Stimulated activated naive CD8-positive, alpha-beta T cell treated with anti-CD3 and anti-CD28 coated beads, Interleukin-15, Interleukin-2, amounts not matched to agents 100 U/mL and 50 U/mL, for 24 hours (primary cell): ENCODE data around the gene ERP44.

Experiments
- ATAC-seq: fragments of 150-1000 bp; cut with Tn5 transposase; one replicate; pipeline ENCODE4 v1.10.0; 2021
- DNase-seq: peaks from one replicate; pipeline ENCODE4 v3.0.0; 2021

The ERP44 gene

GRCh38 chr9:99936947-99937587 is 161.7 kb downstream of the ERP44 start:
- ATAC-seq: no peak
- DNase-seq: no peak

- no peak for DNase-seq
- no peak for ATAC-seq
Observed at GRCh38 chr9:99931155-99931840, 167.5 kb downstream of the ERP44 start.

GRCh38 chr9:99929652-99930051 is 169.1 kb downstream of the ERP44 start:
- ATAC-seq (no peak), DNase-seq (no peak)
